ENCODE measurements around the gene METTL14. TPM values are rescaled to one million over a fixed set of nuclear protein-coding genes. Genes with fewer than 3 reads are reported as not detected.

METTL14 gene
- total RNA-seq, 1 donor from 2014 or later: 62.7 TPM

GRCh38 chr4:118741301-118741855, 56.2 kb downstream of the METTL14 start:
- no peak for TF ChIP-seq CTCF (IDR thresholded peaks at IDR 0.05)
- intact Hi-C loops (cut with micrococcal nuclease): loop anchor here (1.0 to 5.0 kb wide), 3 partner anchors 19 to 546 kb away; no protein-coding TSS in a partner anchor
- ChIA-PET POLR2A (no interaction called here), CTCF (interaction anchor here (0.8 to 1.9 kb wide), 6 partner anchors 10 to 545 kb away, joined by 3 to 11 read pairs (median 4); partner anchors contain the start of gene SYNPO2)
- Mint-ChIP-seq H3K27ac (no peak overlapping the region), H3K9me3 (no peaks in the 10 kb centered on the region), H3K4me1 (no peaks in the 10 kb centered on the region), H3K4me3 (no peak overlapping the region), H3K36me3 (ENCODE audit: low read depth) (peaks cover 58% of the 10 kb centered on the region), H3K27me3 (no peaks in the 10 kb centered on the region)
- ATAC-seq (ENCODE audit: low read depth): no peak
- no peak for DNase-seq

- ATAC-seq (ENCODE audit: low read depth) (no peak), DNase-seq (no peak)
- ChIA-PET CTCF (interaction anchor here (1.0 to 1.9 kb wide), 6 partner anchors 32 to 545 kb away, joined by 3 to 11 read pairs (median 4); partner anchors contain the start of gene SYNPO2), POLR2A (no interaction called here)
- Mint-ChIP-seq H3K9me3 (no peaks in the 10 kb centered on the region), H3K4me3 (no peak overlapping the region), H3K4me1 (no peaks in the 10 kb centered on the region), H3K27me3 (no peaks in the 10 kb centered on the region), H3K27ac (no peak overlapping the region), H3K36me3 (ENCODE audit: low read depth) (peaks cover 53% of the 10 kb centered on the region)
- intact Hi-C loops (cut with micrococcal nuclease): loop anchor here (5.0 kb wide), 1 partner anchor 545 kb away; no protein-coding TSS in a partner anchor
- TF ChIP-seq CTCF (IDR thresholded peaks at IDR 0.05): no peak
These were observed 56.9 kb downstream of the METTL14 start for GRCh38 chr4:118742050-118742449.

- ATAC-seq (ENCODE audit: low read depth) (no peak), DNase-seq (no peak)
- no peaks in the 10 kb centered on the region for H3K9me3 Mint-ChIP-seq
- CTCF ChIA-PET: interaction anchor here (1.7 kb wide), 1 partner anchor 147 kb away, joined by 5 read pairs; no protein-coding TSS in a partner anchor
- POLR2A ChIA-PET: no interaction called here
- no peak overlapping the region for H3K27ac Mint-ChIP-seq
- H3K27me3 Mint-ChIP-seq: no peaks in the 10 kb centered on the region
- peaks cover 38% of the 10 kb centered on the region for H3K36me3 Mint-ChIP-seq (ENCODE audit: low read depth)
- TF ChIP-seq CTCF (IDR thresholded peaks at IDR 0.05): no peak
- no peaks in the 10 kb centered on the region for H3K4me1 Mint-ChIP-seq
- no peak overlapping the region for H3K4me3 Mint-ChIP-seq
- intact Hi-C loops (cut with micrococcal nuclease): loop anchor here (5.0 kb wide), 1 partner anchor 543 kb away; no protein-coding TSS in a partner anchor
These were observed 58.7 kb downstream of the METTL14 start for GRCh38 chr4:118743867-118744266.

- ATAC-seq (ENCODE audit: low read depth): no peak
- no peaks in the 10 kb centered on the region for H3K4me1 Mint-ChIP-seq
- POLR2A ChIA-PET: interaction anchor here (0.7 kb wide), 1 partner anchor 10 kb away, joined by 8 read pairs; no protein-coding TSS in a partner anchor
- DNase-seq: no peak
- TF ChIP-seq CTCF (IDR thresholded peaks at IDR 0.05): no peak
- intact Hi-C loops (cut with micrococcal nuclease): no loop called here
- H3K4me3 Mint-ChIP-seq: no peak overlapping the region
- no peak overlapping the region for H3K27ac Mint-ChIP-seq
- no peaks in the 10 kb centered on the region for H3K27me3 Mint-ChIP-seq
- CTCF ChIA-PET: no interaction called here
- peaks cover 29% of the 10 kb centered on the region for H3K36me3 Mint-ChIP-seq (ENCODE audit: low read depth)
- no peaks in the 10 kb centered on the region for H3K9me3 Mint-ChIP-seq
These were observed 60.2 kb downstream of the METTL14 start for GRCh38 chr4:118745357-118745756.

- intact Hi-C loops (cut with micrococcal nuclease): no loop called here
- DNase-seq (no peak), ATAC-seq (ENCODE audit: low read depth) (no peak)
- POLR2A ChIA-PET: no interaction called here
- CTCF ChIA-PET: interaction anchor here (0.6 to 1.0 kb wide), 3 partner anchors 9 to 234 kb away, joined by 3 read pairs; no protein-coding TSS in a partner anchor
- Mint-ChIP-seq H3K36me3 (ENCODE audit: low read depth) (peaks cover 28% of the 10 kb centered on the region), H3K27me3 (no peaks in the 10 kb centered on the region), H3K27ac (no peak overlapping the region), H3K4me1 (no peaks in the 10 kb centered on the region), H3K4me3 (no peak overlapping the region), H3K9me3 (no peaks in the 10 kb centered on the region)
- TF ChIP-seq CTCF (IDR thresholded peaks at IDR 0.05): no peak
These were observed 61.2 kb downstream of the METTL14 start for GRCh38 chr4:118746251-118746919.
